HepG2 (cell line): ENCODE data around the gene TNNI3K.

ENCODE experiments used
- EP300 ChIP-seq, 3 experiments: sonication (generic) in 1 of 3; formaldehyde crosslinking in 1 of 3; IDR thresholded peaks; 2 replicates each; pipeline versions ENCODE4 v1.5.1 to v1.6.1; 2011 to 2020; ENCODE audit warnings: low read depth in 2 of 3, low read length in 2 of 3, borderline replicate concordance in 1 of 3, improper control_type of control experiment in 1 of 3, mild to moderate bottlenecking in 1 of 3, missing genetic modification reagents in 1 of 3, moderate library complexity in 1 of 3
- FOXM1 ChIP-seq: sonication (generic); formaldehyde crosslinking; IDR thresholded peaks from 2 replicates; pipeline ENCODE4 v1.5.0; 2020; ENCODE audit warnings: missing genetic modification reagents
- RAD21 ChIP-seq: fragments of 450-650 bp; formaldehyde crosslinking; IDR thresholded peaks from 2 replicates; pipeline ENCODE4 v1.5.0; 2020; ENCODE audit warnings: mild to moderate bottlenecking
- SP4 ChIP-seq: sonication (generic); formaldehyde crosslinking; IDR thresholded peaks from 2 replicates; pipeline ENCODE4 v1.8.1; 2023; ENCODE audit warnings: mild to moderate bottlenecking, missing genetic modification reagents
- ZKSCAN8 ChIP-seq: IDR thresholded peaks from 2 replicates; pipeline ENCODE4 v1.6.1; 2016; ENCODE audit warnings: borderline replicate concordance, missing genetic modification reagents, missing compliant biosample characterization
- TF ChIP-seq, protein P1 (sequence below): sonication (generic); formaldehyde crosslinking; IDR thresholded peaks from 2 replicates; pipeline ENCODE4 v1.5.0; 2020; ENCODE audit warnings: mild to moderate bottlenecking, missing genetic modification reagents, moderate library complexity

GRCh38 chr1:74415935-74416334, 180.7 kb downstream of the TNNI3K start:
- TF ChIP-seq SP4 (CRISPR knock-in tag) = no peak
- TF ChIP-seq RAD21 = no peak
- TF ChIP-seq, protein P1, sequence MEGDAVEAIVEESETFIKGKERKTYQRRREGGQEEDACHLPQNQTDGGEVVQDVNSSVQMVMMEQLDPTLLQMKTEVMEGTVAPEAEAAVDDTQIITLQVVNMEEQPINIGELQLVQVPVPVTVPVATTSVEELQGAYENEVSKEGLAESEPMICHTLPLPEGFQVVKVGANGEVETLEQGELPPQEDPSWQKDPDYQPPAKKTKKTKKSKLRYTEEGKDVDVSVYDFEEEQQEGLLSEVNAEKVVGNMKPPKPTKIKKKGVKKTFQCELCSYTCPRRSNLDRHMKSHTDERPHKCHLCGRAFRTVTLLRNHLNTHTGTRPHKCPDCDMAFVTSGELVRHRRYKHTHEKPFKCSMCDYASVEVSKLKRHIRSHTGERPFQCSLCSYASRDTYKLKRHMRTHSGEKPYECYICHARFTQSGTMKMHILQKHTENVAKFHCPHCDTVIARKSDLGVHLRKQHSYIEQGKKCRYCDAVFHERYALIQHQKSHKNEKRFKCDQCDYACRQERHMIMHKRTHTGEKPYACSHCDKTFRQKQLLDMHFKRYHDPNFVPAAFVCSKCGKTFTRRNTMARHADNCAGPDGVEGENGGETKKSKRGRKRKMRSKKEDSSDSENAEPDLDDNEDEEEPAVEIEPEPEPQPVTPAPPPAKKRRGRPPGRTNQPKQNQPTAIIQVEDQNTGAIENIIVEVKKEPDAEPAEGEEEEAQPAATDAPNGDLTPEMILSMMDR (CRISPR knock-in tag) = no peak
- no peak for TF ChIP-seq ZKSCAN8 (CRISPR knock-in tag)
- no peak for TF ChIP-seq FOXM1 (CRISPR knock-in tag)
- TF ChIP-seq EP300 (IDR thresholded peaks at IDR 0.05; ENCODE audit: low read depth in 2 of 2, low read length in 2 of 2) = no peak
- no peak for TF ChIP-seq EP300 (CRISPR knock-in tag; IDR thresholded peaks at IDR 0.05; ENCODE audit: borderline replicate concordance)
